Endothelial cell of umbilical vein (primary cell): Measurements from ENCODE around the gene SAE1. TPM values are rescaled to one million over a fixed set of nuclear protein-coding genes. Genes with fewer than 3 reads are reported as not detected.

ENCODE experiments used
- BruUV-seq: library from RNA; stranded (reverse); fragments of 400-500 nt; replicated peaks from 2 replicates; lab custom pipeline; 2021; lab: Mats Ljungman, UMichigan
- CTCF ChIA-PET: fragments of 300-600, 350-600 bp; sonication (Branson Sonifier 250); formaldehyde crosslinking; loops from one replicate; lab custom pipeline; 2021; ENCODE audit warnings: antibody characterized with exemption, inconsistent platforms; lab: Charles Lee
- POLR2A ChIA-PET: fragments of 300-600, 350-600 bp; sonication (Branson Sonifier 250); formaldehyde crosslinking; loops from one replicate; lab custom pipeline; 2021; ENCODE audit warnings: antibody characterized with exemption, inconsistent platforms; lab: Charles Lee
- DNase-seq: peaks from one replicate; pipeline ENCODE4 v3.0.0-alpha.2; 2011; ENCODE audit warnings: low read depth, low spot score
- FAIRE-seq: peaks from 2 replicates; lab custom pipeline; 2011; peaks lifted over from hg19 to GRCh38; lab: Jason Lieb, UNC
- H2AFZ ChIP-seq: 2 replicates; pipeline ENCODE4 v1.6.0; 2012; ENCODE audit warnings: low read depth, low read length, control low read depth, inconsistent platforms
- H3K27ac ChIP-seq: 2 replicates; pipeline ENCODE4 v1.5.1; 2011; ENCODE audit warnings: low read depth, mild to moderate bottlenecking, control low read depth, low read length, moderate library complexity; ENCODE audit not compliant: insufficient read depth
- H3K27me3 ChIP-seq, 2 experiments: 2 replicates each; pipeline versions ENCODE4 v1.6.0 to v1.6.1; 2011; ENCODE audit warnings: low read length in 2 of 2, mixed read lengths in 1 of 2; ENCODE audit not compliant: control insufficient read depth in 2 of 2, insufficient read depth in 2 of 2
- H3K36me3 ChIP-seq, 2 experiments: 2 replicates in 1 of 2; 3 replicates in 1 of 2; pipeline ENCODE4 v1.5.1; 2011; ENCODE audit warnings: low read length in 2 of 2, mild to moderate bottlenecking in 1 of 2, moderate library complexity in 1 of 2; ENCODE audit not compliant: control insufficient read depth in 2 of 2, insufficient read depth in 2 of 2; ENCODE audit errors: extremely low read depth in 1 of 2
- H3K4me1 ChIP-seq: 3 replicates; pipeline ENCODE4 v1.5.1; 2011; ENCODE audit warnings: mild to moderate bottlenecking, low read length; ENCODE audit not compliant: control insufficient read depth, insufficient read depth; ENCODE audit errors: extremely low read depth
- H3K4me2 ChIP-seq: 2 replicates; pipeline ENCODE4 v1.6.1; 2011; ENCODE audit warnings: low read length, control low read depth, mixed read lengths; ENCODE audit not compliant: insufficient read depth
- H3K4me3 ChIP-seq, 3 experiments: fragments of 200-600 bp in 1 of 3; sonication (generic), shearing (Covaris generic) in 1 of 3; replicated peaks in 1 of 3; 2 replicates each; pipeline ENCODE4 v1.5.1; 2011 to 2016; ENCODE audit warnings: control low read depth in 3 of 3, low read length in 3 of 3, mild to moderate bottlenecking in 2 of 3, inconsistent platforms in 1 of 3, low read depth in 1 of 3, moderate library complexity in 1 of 3; ENCODE audit not compliant: insufficient read depth in 1 of 3
- H3K79me2 ChIP-seq: 2 replicates; pipeline ENCODE4 v1.6.0; 2012; ENCODE audit warnings: low read length, inconsistent platforms; ENCODE audit not compliant: control insufficient read depth, insufficient read depth
- H3K9ac ChIP-seq: replicated peaks from 2 replicates; pipeline ENCODE3; 2011; ENCODE audit warnings: low read length, control low read depth; ENCODE audit not compliant: insufficient read depth; ENCODE audit errors: extremely low read depth
- H3K9me1 ChIP-seq: replicated peaks from 3 replicates; pipeline ENCODE4 v1.6.0; 2011; ENCODE audit warnings: mild to moderate bottlenecking, low read length; ENCODE audit not compliant: control insufficient read depth, insufficient read depth; ENCODE audit errors: extremely low read depth
- H3K9me3 ChIP-seq: replicated peaks from 2 replicates; pipeline ENCODE4 v1.5.1; 2012; ENCODE audit warnings: low read length, inconsistent platforms; ENCODE audit not compliant: control insufficient read depth, insufficient read depth
- H4K20me1 ChIP-seq: replicated peaks from 2 replicates; pipeline ENCODE3; 2011; ENCODE audit warnings: mild to moderate bottlenecking, low read length; ENCODE audit not compliant: control insufficient read depth, insufficient read depth; ENCODE audit errors: extremely low read depth
- CTCF ChIP-seq, 2 donors: IDR thresholded peaks; 1 replicate in 1 of 2; 2 replicates in 1 of 2; pipeline ENCODE4 v1.5.1; 2011; ENCODE audit warnings: low read length in 2 of 2, mild to moderate bottlenecking in 2 of 2, moderate library complexity in 2 of 2, control low read depth in 1 of 2, inconsistent platforms in 1 of 2, low read depth in 1 of 2; ENCODE audit not compliant: insufficient read depth in 1 of 2; ENCODE audit errors: extremely low read depth in 1 of 2
- EZH2 ChIP-seq: IDR thresholded peaks from 2 replicates; pipeline ENCODE4 v1.6.1; 2012; ENCODE audit warnings: borderline replicate concordance, low read depth, mild to moderate bottlenecking, moderate library complexity, low read length, inconsistent platforms; ENCODE audit not compliant: severe bottlenecking
- FOS ChIP-seq: IDR thresholded peaks from 2 replicates; pipeline ENCODE4 v1.6.1; 2011; ENCODE audit warnings: mild to moderate bottlenecking, low read length, moderate library complexity, borderline replicate concordance; ENCODE audit not compliant: insufficient read depth
- GATA2 ChIP-seq: IDR thresholded peaks from 2 replicates; pipeline ENCODE4 v1.7.0; 2011; ENCODE audit warnings: low read depth, mild to moderate bottlenecking, moderate library complexity, mixed read lengths, low read length; ENCODE audit not compliant: insufficient read length, insufficient read depth
- JUN ChIP-seq: IDR thresholded peaks from 2 replicates; pipeline ENCODE4 v1.6.1; 2011; ENCODE audit warnings: borderline replicate concordance, low read depth; ENCODE audit not compliant: insufficient read length, insufficient read depth
- MAX ChIP-seq: IDR thresholded peaks from 2 replicates; pipeline ENCODE4 v1.6.1; 2011; ENCODE audit not compliant: insufficient read depth, insufficient read length
- MYC ChIP-seq: IDR thresholded peaks from one replicate; pipeline ENCODE4 v1.6.1; 2011; ENCODE audit warnings: mild to moderate bottlenecking, low read depth, low read length
- POLR2A ChIP-seq: IDR thresholded peaks from 2 replicates; pipeline ENCODE4 v1.6.1; 2012; ENCODE audit warnings: low read depth, mild to moderate bottlenecking, control low read depth, low read length
- POLR2AphosphoS5 ChIP-seq: IDR thresholded peaks from 2 replicates; pipeline ENCODE4 v1.6.1; 2012; ENCODE audit warnings: low read depth, mild to moderate bottlenecking, control low read depth, low read length, moderate library complexity; ENCODE audit not compliant: insufficient read depth
- dilution Hi-C: fragments of 300-500 bp; cut with MboI; formaldehyde crosslinking; loops from one replicate; pipeline ENCODE4 v1.15.0; 2019; ENCODE audit warnings: low sequenced_read_pairs; ENCODE audit not compliant: extremely low pct_ligation_motif_present
- intact Hi-C: fragments of 100-400 bp; cut with micrococcal nuclease; formaldehyde crosslinking; loops from one replicate; pipeline ENCODE4 v1.10.0; 2022
- polyA plus RNA-seq, 4 experiments: library from polyadenylated mRNA; depleted of rRNA in 3 of 4; stranded (reverse) in 3 of 4; unstranded in 1 of 4; fragments of >200 nt; gene quantifications; 2 replicates each; pipeline versions ENCODE4 v1.2.1 to v1.2.3, GENCODE V29; 2011 to 2012; ENCODE audit warnings: missing spikeins in 1 of 4
- total RNA-seq: library from RNA; stranded (reverse); gene quantifications from 2 replicates; pipeline ENCODE4 v1.2.3, GENCODE V29; 2021

Gene SAE1
- total and polyA plus RNA-seq, 2 donors (not counting 3 experiments of a cell fraction or from before 2014, with no cell fraction given), result 165 to 219 TPM

GRCh38 chr19:47231215-47232054 lies 100.8 kb downstream of the SAE1 start:
- DNase-seq (peak; percentile 91), FAIRE-seq (peak; percentile 70)
- ChIA-PET POLR2A (no interaction called here), CTCF (interaction anchor here (0.7 to 4.3 kb wide), 3 partner anchors 13 to 16 kb away, joined by 3 to 32 read pairs (median 3); no protein-coding TSS in a partner anchor)
- peak overlapping the region in 2 of 3 experiments; percentile 14 to 38 for H3K4me3 ChIP-seq
- H4K20me1 ChIP-seq, result no peaks in the 10 kb centered on the region
- H3K9ac ChIP-seq, result peak overlapping the region; percentile 54
- no peaks in the 10 kb centered on the region for H3K9me3 ChIP-seq
- H3K79me2 ChIP-seq, result peaks cover 9% of the 10 kb centered on the region
- dilution Hi-C loops (no loop called here), intact Hi-C loops (no loop called here)
- TSS peak; percentile 56 for BruUV-seq
- H3K27ac ChIP-seq, result peak overlapping the region; percentile 56
- peak overlapping the region; percentile 16 for H2AFZ ChIP-seq
- peak overlapping the region; percentile 12 for H3K4me2 ChIP-seq
- peaks cover 31% of the 10 kb centered on the region for H3K4me1 ChIP-seq
- no peaks in the 10 kb centered on the region for H3K27me3 ChIP-seq
- no peaks in the 10 kb centered on the region for H3K36me3 ChIP-seq
- H3K9me1 ChIP-seq, result no peaks in the 10 kb centered on the region
- peak; percentile 78 for TF ChIP-seq MAX
- no peak for TF ChIP-seq MYC
- peak; percentile 56 for TF ChIP-seq POLR2AphosphoS5
- peak; percentile 64 for TF ChIP-seq POLR2A
- no peak for TF ChIP-seq EZH2
- no peak for TF ChIP-seq JUN
- no peak for TF ChIP-seq CTCF (IDR thresholded peaks at IDR 0.05; ENCODE audit: extremely low read depth in 1 of 2, insufficient read depth in 1 of 2, low read depth in 1 of 2, low read length in 2 of 2)
- TF ChIP-seq FOS, result no peak
- TF ChIP-seq GATA2, result no peak
